Measurements from ENCODE around the gene KIF6.

- TF ChIP-seq GATA3 (IDR thresholded peaks at IDR 0.05; ENCODE audit: low read depth, low read length) (no peak), GATA2 (IDR thresholded peaks at IDR 0.05; ENCODE audit: low read depth, low read length) (no peak)
Measured at GRCh38 chr6:39755231-39755630, 30.0 kb upstream of the KIF6 start.

Measured in SH-SY5Y (cell line).